Peyer's patch (tissue), 4 donors: ENCODE measurements around the gene TRABD. TPM values are rescaled to one million over a fixed set of nuclear protein-coding genes. Genes with fewer than 3 reads are reported as not detected.

Experiments used
- DNase-seq, 3 donors: peaks; one replicate each; pipeline ENCODE4 v3.0.0-alpha.2; 2017 to 2019
- H3K27ac ChIP-seq, 4 donors: fragments of 200-600 bp; sonication (generic); one replicate each; pipeline ENCODE4 v1.5.1; 2016 to 2019
- H3K27me3 ChIP-seq, 2 donors: fragments of 200-600 bp; sonication (generic); one replicate each; pipeline ENCODE4 v1.5.1; 2019
- H3K36me3 ChIP-seq, 3 donors: fragments of 200-600 bp; sonication (generic); one replicate each; pipeline ENCODE4 v1.5.1; 2016 to 2019
- H3K4me1 ChIP-seq, 4 donors: fragments of 200-600 bp; sonication (generic); one replicate each; pipeline ENCODE4 v1.5.1; 2016 to 2019
- H3K4me3 ChIP-seq, 4 donors: fragments of 200-600 bp; sonication (generic); 1 replicate in 3 of 4; 2 replicates in 1 of 4; pipeline ENCODE4 v1.5.1; 2016 to 2019; ENCODE audit warnings: mild to moderate bottlenecking in 1 of 4
- H3K9me3 ChIP-seq, 4 donors: fragments of 200-600 bp; sonication (generic); one replicate each; pipeline ENCODE4 v1.5.1; 2016 to 2019; ENCODE audit warnings: mild to moderate bottlenecking in 1 of 4
- CTCF ChIP-seq, 6 experiments: fragments of 450-650 bp in 4 of 6; fragments of 200-600 bp in 2 of 6; sonication (generic) in 1 of 6; IDR thresholded peaks; one replicate each; pipeline ENCODE4 v1.5.1; 2017 to 2019; ENCODE audit warnings: antibody characterized with exemption in 6 of 6, mild to moderate bottlenecking in 3 of 6, moderate library complexity in 1 of 6
- POLR2A ChIP-seq, 2 donors: fragments of 450-650 bp; IDR thresholded peaks; one replicate each; pipeline ENCODE4 v1.5.1; 2017; ENCODE audit warnings: antibody characterized with exemption in 2 of 2, mild to moderate bottlenecking in 2 of 2, moderate library complexity in 2 of 2
- total RNA-seq, 4 donors: library from RNA; depleted of rRNA; stranded (reverse); fragments of >200 nt; gene quantifications; one replicate each; pipeline ENCODE4 v1.1.0, GENCODE V29; 2016

Gene TRABD
- total RNA-seq, 4 donors from 2014 or later = 44.0 to 111 (median 86.3) TPM

GRCh38 chr22:50209893-50210292 lies 24.2 kb downstream of the TRABD start:
- H3K9me3 ChIP-seq = no peaks in the 10 kb centered on the region
- peaks cover 0 to 10% (median 0%) of the 10 kb centered on the region in 4 donors for H3K4me1 ChIP-seq
- no peaks in the 10 kb centered on the region for H3K27me3 ChIP-seq
- H3K27ac ChIP-seq = no peak overlapping the region
- peaks cover 0 to 75% (median 0%) of the 10 kb centered on the region in 3 donors for H3K36me3 ChIP-seq
- TF ChIP-seq CTCF (IDR thresholded peaks at IDR 0.05) = peak; percentile 73 to 85 (median 83)
- no peak for TF ChIP-seq POLR2A (IDR thresholded peaks at IDR 0.05)
- DNase-seq = peak; percentile 72 to 88 (median 72)
- H3K4me3 ChIP-seq = no peak overlapping the region

GRCh38 chr22:50210378-50211139 lies 24.8 kb downstream of the TRABD start:
- Histone ChIP-seq H3K4me1 (peaks cover 0 to 10% (median 0%) of the 10 kb centered on the region in 4 donors), H3K27me3 (no peaks in the 10 kb centered on the region), H3K36me3 (peaks cover 0 to 81% (median 0%) of the 10 kb centered on the region in 3 donors), H3K27ac (no peak overlapping the region), H3K9me3 (no peaks in the 10 kb centered on the region), H3K4me3 (no peak overlapping the region)
- DNase-seq = no peak
- TF ChIP-seq CTCF (IDR thresholded peaks at IDR 0.05) (no peak), POLR2A (IDR thresholded peaks at IDR 0.05) (no peak)

GRCh38 chr22:50211147-50211546 lies 25.4 kb downstream of the TRABD start:
- Histone ChIP-seq H3K27ac (no peak overlapping the region), H3K4me3 (no peak overlapping the region), H3K4me1 (peaks cover 0 to 10% (median 0%) of the 10 kb centered on the region in 4 donors), H3K27me3 (no peaks in the 10 kb centered on the region), H3K36me3 (peaks cover 0 to 87% (median 0%) of the 10 kb centered on the region in 3 donors), H3K9me3 (no peaks in the 10 kb centered on the region)
- no peak for DNase-seq
- no peak for TF ChIP-seq POLR2A (IDR thresholded peaks at IDR 0.05)
- no peak for TF ChIP-seq CTCF (IDR thresholded peaks at IDR 0.05)

GRCh38 chr22:50213263-50213662 lies 27.6 kb downstream of the TRABD start:
- DNase-seq = no peak
- Histone ChIP-seq H3K4me1 (peaks cover 0 to 4% (median 0%) of the 10 kb centered on the region in 4 donors), H3K27ac (no peak overlapping the region), H3K27me3 (no peaks in the 10 kb centered on the region), H3K36me3 (peaks cover 0 to 88% (median 0%) of the 10 kb centered on the region in 3 donors), H3K9me3 (no peaks in the 10 kb centered on the region), H3K4me3 (no peak overlapping the region)
- TF ChIP-seq POLR2A (IDR thresholded peaks at IDR 0.05) = no peak
- TF ChIP-seq CTCF (IDR thresholded peaks at IDR 0.05) = no peak

- Histone ChIP-seq H3K27ac (no peak overlapping the region), H3K27me3 (no peaks in the 10 kb centered on the region), H3K4me1 (peaks cover 0 to 6% (median 0%) of the 10 kb centered on the region in 4 donors), H3K4me3 (no peak overlapping the region), H3K9me3 (no peaks in the 10 kb centered on the region), H3K36me3 (peaks cover 0 to 84% (median 0%) of the 10 kb centered on the region in 3 donors)
- no peak for DNase-seq
- no peak for TF ChIP-seq POLR2A (IDR thresholded peaks at IDR 0.05)
- TF ChIP-seq CTCF (IDR thresholded peaks at IDR 0.05) = no peak
Measured at GRCh38 chr22:50215297-50216054, 29.8 kb downstream of the TRABD start.
